ACHN (cell line): ENCODE data around the gene CASK.

Source experiments
- DNase-seq: peaks from one replicate; pipeline ENCODE4 v3.0.0-alpha.2; 2015
- in situ Hi-C: cut with HindIII; loops from 2 replicates; pipeline ENCODE4 v1.10.0; 2017; ENCODE audit warnings: low sequenced_read_pairs, low pct_ligation_motif_present, low pct_unique_long_range_greater_than_20kb

The CASK gene

GRCh38 chrX:41580423-41581064 is 342.8 kb downstream of the CASK start:
- no peak for DNase-seq
- in situ Hi-C loops: no loop called here

GRCh38 chrX:41563876-41564275 is 359.5 kb downstream of the CASK start:
- in situ Hi-C loops: no loop called here
- DNase-seq: no peak

- DNase-seq: peak; percentile 48
- in situ Hi-C loops: no loop called here
These were observed 362.3 kb downstream of the CASK start for GRCh38 chrX:41561045-41561444.

GRCh38 chrX:41559235-41560052 is 363.9 kb downstream of the CASK start:
- in situ Hi-C loops: no loop called here
- no peak for DNase-seq

GRCh38 chrX:41558531-41558930 is 364.8 kb downstream of the CASK start:
- in situ Hi-C loops: no loop called here
- peak; percentile 29 for DNase-seq

DNA sequence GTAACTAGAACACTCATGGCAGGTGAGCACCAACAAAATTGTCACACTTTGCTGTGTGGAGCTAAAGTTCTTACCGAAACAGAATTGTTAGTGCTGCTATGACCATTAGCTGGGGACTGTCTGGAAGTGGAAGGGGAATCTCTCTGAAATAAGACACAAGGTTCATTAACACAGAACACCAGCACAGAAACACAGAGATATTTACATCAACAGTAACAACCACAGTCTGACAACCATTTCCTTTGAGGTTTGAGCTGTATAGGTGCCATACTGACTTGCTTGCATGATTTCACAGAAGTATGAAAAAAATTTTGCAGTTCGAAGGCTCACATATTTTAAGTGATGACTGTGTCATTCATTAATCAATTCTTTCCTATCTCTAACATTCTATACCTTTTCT is 366.4 kb downstream of the CASK start:
- peak; percentile 1 for DNase-seq

GRCh38 chrX:41553688-41554087 is 369.7 kb downstream of the CASK start:
- DNase-seq: no peak
- in situ Hi-C loops: no loop called here

More for the DNA sequence above, 366.4 kb downstream of the CASK start:
- in situ Hi-C loops: no loop called here

GRCh38 chrX:41548411-41548810 is 374.9 kb downstream of the CASK start:
- in situ Hi-C loops: no loop called here

GRCh38 chrX:41543668-41544067 is 379.7 kb downstream of the CASK start:
- in situ Hi-C loops: no loop called here
- DNase-seq: no peak

More at GRCh38 chrX:41548411-41548810, 374.9 kb downstream of the CASK start:
- no peak for DNase-seq

DNA sequence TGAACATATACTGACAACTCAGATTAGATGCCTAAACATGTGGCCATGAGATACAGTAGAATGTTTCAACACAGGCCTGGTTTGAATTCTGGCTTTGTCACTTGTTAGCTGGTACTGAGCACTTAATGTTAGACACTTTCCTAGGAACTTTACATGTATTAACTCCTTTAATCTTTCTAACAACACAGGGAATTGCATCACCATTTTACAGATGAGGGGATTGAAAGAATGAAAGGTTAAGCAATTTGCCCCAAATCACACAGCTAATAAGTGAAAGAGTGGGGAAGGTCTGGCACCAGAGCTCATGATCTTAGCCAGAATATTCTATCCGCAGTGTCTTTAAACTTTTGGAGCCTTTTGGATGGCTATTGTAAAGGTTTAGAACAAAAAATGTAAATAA is 380.3 kb downstream of the CASK start:
- DNase-seq: no peak
- in situ Hi-C loops: no loop called here

DNA sequence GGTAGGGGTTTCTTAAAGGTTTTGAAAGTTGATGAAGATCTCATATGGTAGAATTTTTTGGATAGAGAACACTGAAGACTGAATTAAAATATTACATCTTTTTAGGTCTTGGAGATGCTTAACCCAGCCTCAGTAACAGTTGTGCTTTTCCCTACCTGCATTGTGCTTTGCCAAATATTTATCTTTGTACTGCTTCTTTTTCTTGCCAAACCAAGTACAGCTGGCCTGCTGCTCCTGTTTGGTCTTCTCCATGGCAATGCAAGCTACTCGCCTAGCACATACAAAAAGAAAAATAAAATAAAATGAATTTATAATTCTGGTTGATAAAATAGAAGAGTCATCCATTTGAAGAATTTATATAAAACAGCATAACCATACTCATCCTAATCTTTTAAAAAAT is 380.8 kb downstream of the CASK start:
- in situ Hi-C loops: no loop called here
- DNase-seq: no peak

DNA sequence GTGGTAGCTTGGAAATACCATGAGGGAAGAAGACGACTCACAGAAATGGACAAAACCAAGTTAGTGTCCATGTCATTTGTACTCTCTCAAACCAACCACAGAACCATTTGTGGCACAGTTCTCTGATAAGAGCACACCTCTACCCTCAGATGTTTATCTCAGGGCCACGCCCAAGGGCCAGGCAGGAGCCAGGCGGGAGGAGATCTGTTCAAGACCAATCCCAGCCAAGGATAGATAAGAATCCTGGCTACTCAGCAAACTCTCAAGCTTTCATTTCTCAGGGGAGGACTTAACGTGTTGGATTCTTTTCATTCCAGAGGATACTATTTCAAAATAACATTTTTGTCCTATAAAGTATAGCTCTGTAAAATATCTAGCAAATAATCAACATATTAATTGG is 381.2 kb downstream of the CASK start:
- no peak for DNase-seq
- in situ Hi-C loops: no loop called here

DNA sequence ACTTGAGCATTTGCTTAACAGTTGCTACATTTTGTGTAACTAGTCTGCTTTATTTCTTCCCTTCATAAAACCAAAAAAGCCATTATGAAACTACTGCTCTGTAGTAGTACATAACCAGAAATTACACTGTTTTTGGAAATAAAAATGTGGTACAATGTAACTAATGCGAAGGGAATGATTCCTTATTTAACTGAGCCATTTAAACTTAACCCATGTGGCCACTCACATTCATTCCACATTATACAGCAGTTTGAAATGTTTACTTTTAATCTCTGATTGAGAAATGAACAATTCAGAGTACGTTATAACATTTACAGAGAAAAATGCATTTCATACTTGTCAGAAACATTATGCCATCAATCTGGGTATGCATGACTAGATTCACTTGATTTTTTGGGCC is 382.0 kb downstream of the CASK start:
- in situ Hi-C loops: no loop called here
- DNase-seq: no peak

DNA sequence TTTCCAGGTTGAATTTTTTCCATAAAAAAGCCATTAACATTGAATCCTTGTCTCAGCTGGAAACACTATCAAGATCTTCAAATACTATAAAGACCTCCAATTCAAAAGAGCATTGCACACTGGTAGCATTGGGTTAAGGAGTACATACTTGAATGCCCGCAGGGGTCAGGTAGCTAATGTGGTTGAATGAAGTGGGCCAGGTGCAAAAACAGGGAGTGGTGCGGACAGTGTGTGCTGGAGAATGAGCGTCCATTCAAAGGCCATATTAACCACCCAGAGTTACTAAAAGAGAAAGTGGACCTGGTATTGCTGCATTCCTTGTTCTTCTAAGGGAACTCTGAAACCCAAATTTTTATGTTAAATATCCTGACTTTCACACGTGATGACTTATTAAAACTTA is 384.6 kb downstream of the CASK start:
- no peak for DNase-seq
- in situ Hi-C loops: no loop called here

GRCh38 chrX:41530085-41530484 is 393.3 kb downstream of the CASK start:
- DNase-seq: no peak
- in situ Hi-C loops: no loop called here

DNA sequence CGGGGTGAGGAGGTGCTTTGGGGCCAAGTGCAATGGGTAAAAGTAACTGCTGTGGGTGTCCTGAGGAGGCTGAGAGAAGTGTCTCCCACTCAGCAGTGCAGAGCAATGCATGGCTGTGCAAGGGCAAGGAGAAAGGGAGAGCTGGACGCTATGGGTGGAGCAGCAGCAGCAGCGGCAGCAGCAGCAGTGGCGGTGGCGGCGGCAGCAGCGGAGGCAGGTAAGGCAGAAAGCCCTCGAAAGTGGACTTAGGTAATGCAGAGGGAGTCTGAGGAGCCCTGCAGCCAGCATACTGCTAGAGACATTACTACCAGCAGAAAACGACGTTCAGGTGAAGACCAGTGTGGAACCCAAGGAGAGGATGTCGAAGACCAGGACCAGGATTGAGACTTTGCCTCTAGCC is 394.1 kb downstream of the CASK start:
- in situ Hi-C loops: no loop called here
- no peak for DNase-seq

DNA sequence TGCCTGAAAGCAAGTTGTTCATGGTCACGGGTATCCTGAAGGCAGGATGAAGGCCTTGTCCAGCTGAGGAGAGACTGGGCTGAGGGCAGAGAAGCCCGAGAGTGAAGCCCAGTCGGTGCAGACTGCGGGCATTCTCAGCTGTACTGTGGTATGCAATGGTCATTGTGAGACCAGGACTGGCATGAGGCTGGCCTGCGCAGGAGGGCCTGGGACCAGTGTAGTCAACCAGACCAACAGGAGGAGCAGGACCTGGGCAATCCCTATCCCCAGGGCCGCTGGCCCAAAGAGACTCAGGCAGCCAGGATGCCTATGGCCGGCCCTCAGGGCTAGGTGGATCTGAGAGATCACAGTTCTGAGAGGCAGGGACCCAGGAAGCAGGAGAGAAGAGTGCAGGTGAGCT is 394.6 kb downstream of the CASK start:
- no peak for DNase-seq
- in situ Hi-C loops: no loop called here

DNA sequence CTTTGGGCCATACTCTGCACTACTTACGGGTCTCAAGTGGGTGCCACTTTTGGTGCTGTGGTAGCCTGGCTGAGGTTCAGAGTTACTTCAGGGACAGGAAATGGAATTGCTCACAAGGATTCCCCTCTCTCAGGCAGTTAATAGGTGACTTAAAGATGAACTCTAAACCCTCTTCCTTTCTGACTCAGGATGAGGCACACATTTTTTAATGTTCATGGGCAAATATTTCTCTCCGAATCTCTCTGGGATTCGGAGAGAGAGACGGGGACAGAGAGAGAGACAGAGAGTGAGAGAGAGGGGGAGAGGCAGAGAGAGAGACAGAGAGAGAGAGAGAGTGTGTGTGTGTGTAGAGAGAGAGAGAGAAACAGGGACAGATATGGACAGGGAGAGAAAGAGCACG is 396.4 kb downstream of the CASK start:
- in situ Hi-C loops: no loop called here
- peak; percentile 80 for DNase-seq

DNA sequence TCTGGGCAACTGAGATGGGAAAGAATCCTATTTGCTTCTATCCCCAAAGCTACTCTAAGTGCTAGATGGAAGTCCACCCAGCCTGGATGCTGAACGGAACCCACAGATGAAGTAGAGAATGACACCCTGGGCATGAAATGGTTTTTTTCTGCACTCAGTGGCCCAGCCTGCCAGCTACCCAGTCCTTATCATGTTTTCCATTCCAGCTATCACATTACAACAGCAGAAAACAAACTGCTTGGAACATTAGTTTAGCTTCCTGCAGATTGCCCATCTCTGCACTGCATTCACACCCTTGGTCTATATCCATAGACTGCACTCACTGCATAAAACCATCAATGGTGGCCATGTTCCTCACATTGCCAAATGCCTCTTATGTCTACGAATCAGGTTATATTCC is 397.1 kb downstream of the CASK start:
- in situ Hi-C loops: no loop called here
- DNase-seq: no peak

- in situ Hi-C loops: no loop called here
- DNase-seq: no peak
These were observed 400.7 kb downstream of the CASK start for GRCh38 chrX:41522671-41523070.
